ENCODE measurements around the gene SAC3D1. TPM values are rescaled to one million over a fixed set of nuclear protein-coding genes. Genes with fewer than 3 reads are reported as not detected.

Gene SAC3D1
- total RNA-seq, 2 donors from 2014 or later = 25.0 to 29.4 TPM

DNA sequence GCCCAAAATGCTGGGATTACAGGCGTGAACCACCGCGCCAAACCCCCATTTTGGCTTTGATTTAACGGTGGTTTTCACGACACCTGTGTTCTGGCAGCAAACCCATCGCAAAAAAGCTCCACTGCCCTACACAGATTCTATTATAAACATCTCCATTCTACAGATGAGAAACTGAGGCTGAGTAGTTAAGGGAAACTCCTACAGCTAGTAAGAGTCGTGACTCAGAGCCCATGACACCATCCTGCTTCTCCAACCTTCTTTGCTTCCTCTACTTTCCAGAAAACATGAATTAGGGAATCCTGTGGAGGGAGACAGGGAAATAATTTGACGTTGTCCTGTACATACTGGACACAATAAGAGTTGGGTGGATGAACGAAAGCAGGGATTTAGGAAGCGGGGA lies 14.2 kb upstream of the SAC3D1 start:
- peak overlapping the region in 1 of 2 donors; percentile 57 for H3K4me3 ChIP-seq
- no peaks in the 10 kb centered on the region for H3K27me3 ChIP-seq (replicated peaks; ENCODE audit: insufficient read depth)
- 51% methylated on average over 10 of the region's 10 CpGs for WGBS
- H3K9me3 ChIP-seq = no peaks in the 10 kb centered on the region
- no peak for TF ChIP-seq CTCF (IDR thresholded peaks at IDR 0.05)
- TF ChIP-seq POLR2AphosphoS5 (IDR thresholded peaks at IDR 0.05) = no peak
- no peak for TF ChIP-seq POLR2A (IDR thresholded peaks at IDR 0.05)
- intact Hi-C loops (cut with DNase I) = no loop called here
- peak overlapping the region; percentile 87 to 92 for H3K27ac ChIP-seq
- peaks cover 5% of the 10 kb centered on the region for H3K4me1 ChIP-seq (replicated peaks)
- DNase-seq (ENCODE audit: low spot score) = no peak
- H3K36me3 ChIP-seq = no peaks in the 10 kb centered on the region

GRCh38 chr11:65027213-65028067 lies 13.6 kb upstream of the SAC3D1 start, which contains the start of gene SNX15:
SNX15 (plus strand) TSS chr11:65027439; CDS start chr11:65027538, 99 bp downstream.
- Histone ChIP-seq H3K4me1 (replicated peaks) (peaks cover 5% of the 10 kb centered on the region), H3K36me3 (no peaks in the 10 kb centered on the region), H3K27me3 (replicated peaks; ENCODE audit: insufficient read depth) (no peaks in the 10 kb centered on the region), H3K4me3 (peak within 1 kb of the TSS; percentile 42 to 57), H3K27ac (peak within 1 kb of the TSS; percentile 87 to 92), H3K9me3 (no peaks in the 10 kb centered on the region)
- WGBS = under 1% methylated on average over 40 of the region's 51 CpGs
- intact Hi-C loops (cut with DNase I) = no loop called here
- peak; percentile 94 for DNase-seq (ENCODE audit: low spot score)
- TF ChIP-seq POLR2A (IDR thresholded peaks at IDR 0.05) (peak; percentile 60), CTCF (IDR thresholded peaks at IDR 0.05) (peak; percentile 67 to 86 (median 78)), POLR2AphosphoS5 (IDR thresholded peaks at IDR 0.05) (peak; percentile 90)

- Histone ChIP-seq H3K4me3 (no peak overlapping the region), H3K9me3 (no peaks in the 10 kb centered on the region), H3K4me1 (replicated peaks) (peaks cover 5% of the 10 kb centered on the region), H3K27ac (no peak overlapping the region), H3K27me3 (replicated peaks; ENCODE audit: insufficient read depth) (no peaks in the 10 kb centered on the region), H3K36me3 (peaks cover 8 to 13% of the 10 kb centered on the region in 2 donors)
- TF ChIP-seq CTCF (IDR thresholded peaks at IDR 0.05) (no peak), POLR2AphosphoS5 (IDR thresholded peaks at IDR 0.05) (no peak), POLR2A (IDR thresholded peaks at IDR 0.05) (no peak)
- intact Hi-C loops (cut with DNase I) = no loop called here
- DNase-seq (ENCODE audit: low spot score) = no peak
- 85% methylated on average over 13 of the region's 13 CpGs for WGBS
These were observed 8.8 kb upstream of the SAC3D1 start for GRCh38 chr11:65032216-65032615.

DNA sequence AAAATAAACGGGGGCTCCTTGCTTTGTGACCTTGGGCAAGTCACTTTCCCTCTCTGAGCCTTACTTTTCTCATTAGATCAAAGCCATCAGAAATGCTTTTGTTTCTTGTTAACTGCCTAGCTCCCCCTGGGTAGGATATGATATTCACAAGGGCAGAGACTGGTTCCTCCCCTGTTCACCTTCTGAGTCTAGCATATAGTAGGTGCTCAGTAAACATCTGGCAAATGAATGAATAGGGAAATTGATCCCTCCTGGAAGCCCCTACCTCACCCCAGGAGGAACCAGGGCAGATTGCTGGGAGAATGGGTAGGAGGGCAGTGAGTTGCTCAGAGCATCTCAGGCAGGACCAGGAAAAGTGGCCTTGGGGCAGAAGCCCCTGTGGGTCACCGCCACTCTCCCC lies 6.6 kb upstream of the SAC3D1 start:
- Histone ChIP-seq H3K27me3 (replicated peaks; ENCODE audit: insufficient read depth) (no peaks in the 10 kb centered on the region), H3K36me3 (peaks cover 13 to 14% of the 10 kb centered on the region in 2 donors), H3K4me3 (no peak overlapping the region), H3K4me1 (replicated peaks) (no peaks in the 10 kb centered on the region), H3K27ac (no peak overlapping the region), H3K9me3 (no peaks in the 10 kb centered on the region)
- intact Hi-C loops (cut with DNase I) = no loop called here
- no peak for TF ChIP-seq POLR2A (IDR thresholded peaks at IDR 0.05)
- no peak for TF ChIP-seq CTCF (IDR thresholded peaks at IDR 0.05)
- no peak for TF ChIP-seq POLR2AphosphoS5 (IDR thresholded peaks at IDR 0.05)
- WGBS = 88% methylated on average over 2 of the region's 2 CpGs
- no peak for DNase-seq (ENCODE audit: low spot score)

- Histone ChIP-seq H3K9me3 (no peaks in the 10 kb centered on the region), H3K27me3 (replicated peaks; ENCODE audit: insufficient read depth) (no peaks in the 10 kb centered on the region), H3K36me3 (peaks cover 13 to 14% of the 10 kb centered on the region in 2 donors), H3K4me1 (replicated peaks) (peaks cover 5% of the 10 kb centered on the region), H3K27ac (no peak overlapping the region), H3K4me3 (no peak overlapping the region)
- WGBS = 78% methylated on average over 11 of the region's 11 CpGs
- intact Hi-C loops (cut with DNase I) = no loop called here
- TF ChIP-seq POLR2AphosphoS5 (IDR thresholded peaks at IDR 0.05) = no peak
- no peak for TF ChIP-seq CTCF (IDR thresholded peaks at IDR 0.05)
- TF ChIP-seq POLR2A (IDR thresholded peaks at IDR 0.05) = no peak
- no peak for DNase-seq (ENCODE audit: low spot score)
These were observed 5.4 kb upstream of the SAC3D1 start for GRCh38 chr11:65035579-65035978.

All from prostate gland (tissue), 2 donors.